K562 (cell line): Measurements from ENCODE around the gene ALOX12. TPM values are rescaled to one million over a fixed set of nuclear protein-coding genes. Genes with fewer than 3 reads are reported as not detected.

Experiments
- ARHGAP35 ChIP-seq: fragments of 450-650 bp; IDR thresholded peaks from 2 replicates; pipeline ENCODE4 v1.6.1; 2018; ENCODE audit not compliant: partially characterized antibody
- CBFA2T2 ChIP-seq: fragments of 450-650 bp; conservative IDR thresholded peaks from 2 replicates; pipeline ENCODE4 v1.6.1; 2017; ENCODE audit warnings: mild to moderate bottlenecking
- CBX3 ChIP-seq, 2 experiments: IDR thresholded peaks; 1 replicate in 1 of 2; 2 replicates in 1 of 2; pipeline ENCODE4 v1.6.1; 2012; ENCODE audit warnings: inconsistent platforms in 2 of 2, low read length in 2 of 2, borderline replicate concordance in 1 of 2, control low read depth in 1 of 2
- CXXC5 ChIP-seq: fragments of 250-450 bp; sonication (Bioruptor Pico); IDR thresholded peaks from 2 replicates; pipeline ENCODE4 v1.8.0; 2022; ENCODE audit warnings: inconsistent platforms, mild to moderate bottlenecking, moderate library complexity
- HDAC2 ChIP-seq: fragments of 450-650 bp; IDR thresholded peaks from 2 replicates; pipeline ENCODE4 v1.6.1; 2016; ENCODE audit warnings: mild to moderate bottlenecking
- OTX1 ChIP-seq: fragments of 450-650 bp; formaldehyde crosslinking; IDR thresholded peaks from 2 replicates; pipeline ENCODE4 v1.4.0; 2022; ENCODE audit warnings: mild to moderate bottlenecking
- polyA plus RNA-seq, 8 experiments: library from polyadenylated mRNA; depleted of rRNA in 4 of 8; stranded (reverse) in 5 of 8; unstranded in 3 of 8; fragments of >200 nt; fragmentation: Nextera tagmentation in 2 of 8; fragmentation: Illumina TruSeq in 1 of 8; extraction: Ambion mirVana in 2 of 8; extraction: Trizol in 1 of 8; gene quantifications; 2 replicates each; pipeline versions ENCODE4 v1.2.1 to v1.2.3, GENCODE V29; 2011 to 2014; ENCODE audit warnings: inconsistent platforms in 1 of 8, missing spikeins in 1 of 8
- total RNA-seq, 7 experiments: library from RNA; depleted of rRNA in 6 of 7; stranded (reverse); fragments of >200 nt in 6 of 7; fragmentation: Illumina TruSeq in 2 of 7; extraction: Trizol in 2 of 7; gene quantifications; 2 replicates each; pipeline versions ENCODE4 v1.2.1 to v1.2.3, GENCODE V29; 2011 to 2021; ENCODE audit warnings: low replicate concordance in 1 of 7
- TF ChIP-seq, protein P1 (sequence below): sonication (generic); formaldehyde crosslinking; IDR thresholded peaks from 2 replicates; pipeline ENCODE4 v1.8.1; 2023; ENCODE audit warnings: mild to moderate bottlenecking, missing genetic modification reagents
- TF ChIP-seq, protein P2 (sequence below), 2 experiments: fragments of 450-650 bp; formaldehyde crosslinking in 1 of 2; IDR thresholded peaks; 2 replicates each; pipeline versions ENCODE4 v1.4.0 to v1.6.1; 2014 to 2020; ENCODE audit warnings: mild to moderate bottlenecking in 2 of 2, borderline replicate concordance in 1 of 2, low read depth in 1 of 2
- TF ChIP-seq, protein P3 (sequence below), 3 experiments: IDR thresholded peaks in 2 of 3; conservative IDR thresholded peaks in 1 of 3; 2 replicates each; pipeline ENCODE4 v1.5.1; 2011 to 2012; ENCODE audit warnings: low read length in 3 of 3, mild to moderate bottlenecking in 3 of 3, control low read depth in 2 of 3, improper control_type of control experiment in 1 of 3, inconsistent platforms in 1 of 3, low read depth in 1 of 3, mixed read lengths in 1 of 3, moderate library complexity in 1 of 3; ENCODE audit not compliant: insufficient read depth in 2 of 3

Gene ALOX12
- total and polyA plus RNA-seq, 9 of the 15 experiments (the other 6 are each of a cell fraction or from before 2014, with no cell fraction given): 0.09 to 1.1 (median 0.47) TPM; not detected in 1

DNA sequence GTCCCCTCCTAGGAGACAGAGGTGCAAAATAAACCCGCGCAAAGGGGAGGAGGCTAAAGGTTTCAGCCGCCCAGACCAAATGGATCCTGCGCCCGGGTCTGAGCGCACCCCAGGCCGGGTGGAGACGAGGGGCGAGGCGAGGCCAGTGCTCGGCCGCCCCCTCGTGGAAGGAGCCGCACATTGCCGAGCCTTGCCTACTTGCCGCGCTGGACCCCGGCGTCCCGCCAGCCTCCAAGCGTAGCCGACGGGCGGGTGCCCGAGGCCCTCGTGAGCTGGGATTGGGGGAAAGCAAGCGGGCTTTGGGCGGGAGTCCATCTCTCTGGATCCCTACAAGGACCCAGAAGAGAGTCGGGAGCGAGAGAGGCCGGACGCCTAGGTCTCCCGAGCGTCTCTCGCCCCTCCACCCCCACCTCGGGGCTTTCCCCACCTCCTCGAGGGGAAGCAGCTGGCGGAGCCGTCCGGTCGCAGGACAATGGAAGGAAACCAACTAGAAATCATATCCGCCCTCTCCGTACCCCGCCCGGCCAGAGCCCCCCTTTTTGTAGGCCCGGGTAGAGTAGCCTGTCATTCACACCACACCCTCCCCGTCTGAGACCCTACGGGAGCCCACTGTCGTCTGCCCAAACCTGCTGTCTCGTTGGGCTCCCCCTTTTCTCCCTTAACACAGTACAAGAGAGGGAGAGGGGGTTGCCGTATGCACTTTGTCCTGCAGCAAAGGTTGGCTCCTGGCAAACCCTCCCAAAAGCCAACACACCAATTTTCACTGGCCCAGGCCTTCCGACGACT, 26.3 kb downstream of the ALOX12 start (continued):
- TF ChIP-seq, protein P1, sequence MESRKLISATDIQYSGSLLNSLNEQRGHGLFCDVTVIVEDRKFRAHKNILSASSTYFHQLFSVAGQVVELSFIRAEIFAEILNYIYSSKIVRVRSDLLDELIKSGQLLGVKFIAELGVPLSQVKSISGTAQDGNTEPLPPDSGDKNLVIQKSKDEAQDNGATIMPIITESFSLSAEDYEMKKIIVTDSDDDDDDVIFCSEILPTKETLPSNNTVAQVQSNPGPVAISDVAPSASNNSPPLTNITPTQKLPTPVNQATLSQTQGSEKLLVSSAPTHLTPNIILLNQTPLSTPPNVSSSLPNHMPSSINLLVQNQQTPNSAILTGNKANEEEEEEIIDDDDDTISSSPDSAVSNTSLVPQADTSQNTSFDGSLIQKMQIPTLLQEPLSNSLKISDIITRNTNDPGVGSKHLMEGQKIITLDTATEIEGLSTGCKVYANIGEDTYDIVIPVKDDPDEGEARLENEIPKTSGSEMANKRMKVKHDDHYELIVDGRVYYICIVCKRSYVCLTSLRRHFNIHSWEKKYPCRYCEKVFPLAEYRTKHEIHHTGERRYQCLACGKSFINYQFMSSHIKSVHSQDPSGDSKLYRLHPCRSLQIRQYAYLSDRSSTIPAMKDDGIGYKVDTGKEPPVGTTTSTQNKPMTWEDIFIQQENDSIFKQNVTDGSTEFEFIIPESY (CRISPR knock-in tag): peak; percentile 42; the same call in 1 of the 2 replicates
- TF ChIP-seq ARHGAP35: no peak
- TF ChIP-seq CBX3 (IDR thresholded peaks at IDR 0.05; ENCODE audit: borderline replicate concordance in 1 of 2, low read length in 2 of 2): no peak
- TF ChIP-seq HDAC2: no peak
- TF ChIP-seq CBFA2T2: 0 out of 2 replicates have a peak, but pooled peaks have one; percentile 2
- TF ChIP-seq, protein P2, sequence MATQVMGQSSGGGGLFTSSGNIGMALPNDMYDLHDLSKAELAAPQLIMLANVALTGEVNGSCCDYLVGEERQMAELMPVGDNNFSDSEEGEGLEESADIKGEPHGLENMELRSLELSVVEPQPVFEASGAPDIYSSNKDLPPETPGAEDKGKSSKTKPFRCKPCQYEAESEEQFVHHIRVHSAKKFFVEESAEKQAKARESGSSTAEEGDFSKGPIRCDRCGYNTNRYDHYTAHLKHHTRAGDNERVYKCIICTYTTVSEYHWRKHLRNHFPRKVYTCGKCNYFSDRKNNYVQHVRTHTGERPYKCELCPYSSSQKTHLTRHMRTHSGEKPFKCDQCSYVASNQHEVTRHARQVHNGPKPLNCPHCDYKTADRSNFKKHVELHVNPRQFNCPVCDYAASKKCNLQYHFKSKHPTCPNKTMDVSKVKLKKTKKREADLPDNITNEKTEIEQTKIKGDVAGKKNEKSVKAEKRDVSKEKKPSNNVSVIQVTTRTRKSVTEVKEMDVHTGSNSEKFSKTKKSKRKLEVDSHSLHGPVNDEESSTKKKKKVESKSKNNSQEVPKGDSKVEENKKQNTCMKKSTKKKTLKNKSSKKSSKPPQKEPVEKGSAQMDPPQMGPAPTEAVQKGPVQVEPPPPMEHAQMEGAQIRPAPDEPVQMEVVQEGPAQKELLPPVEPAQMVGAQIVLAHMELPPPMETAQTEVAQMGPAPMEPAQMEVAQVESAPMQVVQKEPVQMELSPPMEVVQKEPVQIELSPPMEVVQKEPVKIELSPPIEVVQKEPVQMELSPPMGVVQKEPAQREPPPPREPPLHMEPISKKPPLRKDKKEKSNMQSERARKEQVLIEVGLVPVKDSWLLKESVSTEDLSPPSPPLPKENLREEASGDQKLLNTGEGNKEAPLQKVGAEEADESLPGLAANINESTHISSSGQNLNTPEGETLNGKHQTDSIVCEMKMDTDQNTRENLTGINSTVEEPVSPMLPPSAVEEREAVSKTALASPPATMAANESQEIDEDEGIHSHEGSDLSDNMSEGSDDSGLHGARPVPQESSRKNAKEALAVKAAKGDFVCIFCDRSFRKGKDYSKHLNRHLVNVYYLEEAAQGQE (IDR thresholded peaks at IDR 0.05; ENCODE audit: borderline replicate concordance): peak; percentile 72
- TF ChIP-seq, protein P2 (CRISPR knock-in tag; IDR thresholded peaks at IDR 0.05; ENCODE audit: low read depth): no peak
- TF ChIP-seq, protein P3, sequence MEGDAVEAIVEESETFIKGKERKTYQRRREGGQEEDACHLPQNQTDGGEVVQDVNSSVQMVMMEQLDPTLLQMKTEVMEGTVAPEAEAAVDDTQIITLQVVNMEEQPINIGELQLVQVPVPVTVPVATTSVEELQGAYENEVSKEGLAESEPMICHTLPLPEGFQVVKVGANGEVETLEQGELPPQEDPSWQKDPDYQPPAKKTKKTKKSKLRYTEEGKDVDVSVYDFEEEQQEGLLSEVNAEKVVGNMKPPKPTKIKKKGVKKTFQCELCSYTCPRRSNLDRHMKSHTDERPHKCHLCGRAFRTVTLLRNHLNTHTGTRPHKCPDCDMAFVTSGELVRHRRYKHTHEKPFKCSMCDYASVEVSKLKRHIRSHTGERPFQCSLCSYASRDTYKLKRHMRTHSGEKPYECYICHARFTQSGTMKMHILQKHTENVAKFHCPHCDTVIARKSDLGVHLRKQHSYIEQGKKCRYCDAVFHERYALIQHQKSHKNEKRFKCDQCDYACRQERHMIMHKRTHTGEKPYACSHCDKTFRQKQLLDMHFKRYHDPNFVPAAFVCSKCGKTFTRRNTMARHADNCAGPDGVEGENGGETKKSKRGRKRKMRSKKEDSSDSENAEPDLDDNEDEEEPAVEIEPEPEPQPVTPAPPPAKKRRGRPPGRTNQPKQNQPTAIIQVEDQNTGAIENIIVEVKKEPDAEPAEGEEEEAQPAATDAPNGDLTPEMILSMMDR (IDR thresholded peaks at IDR 0.05 in 2 of 3, conservative IDR thresholded peaks at IDR 0.05 in 1 of 3; ENCODE audit: insufficient read depth in 2 of 3, low read depth in 1 of 3, low read length in 3 of 3): peak; percentile 77 to 85 (median 78)
- TF ChIP-seq CXXC5 (CRISPR knock-in tag): peak; percentile 25; the same call in 1 of the 2 replicates
- TF ChIP-seq OTX1 (CRISPR knock-in tag): no peak
